ENCODE data around the gene QSOX2. TPM values are rescaled to one million over a fixed set of nuclear protein-coding genes. Genes with fewer than 3 reads are reported as not detected.

QSOX2 gene
- total and polyA plus RNA-seq, 7 donors: 0.60 to 10.1 (median 3.5) TPM

DNA sequence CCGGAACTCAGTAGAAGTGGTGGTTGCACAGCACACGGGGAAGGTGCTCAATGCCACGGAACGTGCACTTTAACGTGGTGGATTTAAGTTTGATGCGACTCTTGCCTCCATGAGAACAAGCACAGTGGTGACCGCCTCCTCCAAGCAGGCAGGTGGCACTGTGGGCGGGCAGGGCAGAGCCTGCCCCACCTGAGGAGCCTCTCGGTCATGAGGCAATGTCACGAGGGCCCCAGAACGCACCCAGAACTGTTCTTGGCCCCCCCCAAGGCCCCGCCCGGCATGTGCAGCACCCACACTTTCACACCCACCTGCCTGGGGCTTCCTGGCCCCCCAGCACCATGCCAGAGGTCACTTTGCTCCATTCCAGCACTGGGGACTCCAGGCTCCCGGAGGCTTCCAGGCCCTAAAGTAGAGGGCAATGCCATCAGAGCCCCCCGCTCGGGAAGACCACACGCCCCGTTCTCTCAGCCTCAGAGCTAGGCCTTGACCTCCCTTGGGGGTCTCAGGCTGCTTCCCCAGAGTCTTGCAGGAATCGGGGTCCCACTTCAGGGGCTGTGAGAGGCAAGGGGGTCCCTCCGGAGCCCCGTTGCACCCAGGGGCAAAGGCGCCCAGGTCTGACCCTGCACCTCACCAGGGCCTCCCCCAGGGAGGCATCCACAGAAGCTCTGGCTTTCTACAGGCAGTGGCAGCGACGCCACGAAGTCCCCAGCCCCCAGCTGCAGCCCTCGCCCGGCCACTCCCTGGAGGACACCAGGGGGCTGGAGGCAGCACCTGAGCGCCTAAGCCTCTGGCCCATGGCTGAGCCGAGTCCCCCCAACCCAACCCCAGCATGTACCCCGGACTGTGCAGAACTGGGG, 44.3 kb upstream of the QSOX2 start:
- TF ChIP-seq POLR2A (IDR thresholded peaks at IDR 0.05) (no peak), EP300 (IDR thresholded peaks at IDR 0.05) (no peak), POLR2AphosphoS5 (IDR thresholded peaks at IDR 0.05) (no peak)
- TF ChIP-seq, protein P1, sequence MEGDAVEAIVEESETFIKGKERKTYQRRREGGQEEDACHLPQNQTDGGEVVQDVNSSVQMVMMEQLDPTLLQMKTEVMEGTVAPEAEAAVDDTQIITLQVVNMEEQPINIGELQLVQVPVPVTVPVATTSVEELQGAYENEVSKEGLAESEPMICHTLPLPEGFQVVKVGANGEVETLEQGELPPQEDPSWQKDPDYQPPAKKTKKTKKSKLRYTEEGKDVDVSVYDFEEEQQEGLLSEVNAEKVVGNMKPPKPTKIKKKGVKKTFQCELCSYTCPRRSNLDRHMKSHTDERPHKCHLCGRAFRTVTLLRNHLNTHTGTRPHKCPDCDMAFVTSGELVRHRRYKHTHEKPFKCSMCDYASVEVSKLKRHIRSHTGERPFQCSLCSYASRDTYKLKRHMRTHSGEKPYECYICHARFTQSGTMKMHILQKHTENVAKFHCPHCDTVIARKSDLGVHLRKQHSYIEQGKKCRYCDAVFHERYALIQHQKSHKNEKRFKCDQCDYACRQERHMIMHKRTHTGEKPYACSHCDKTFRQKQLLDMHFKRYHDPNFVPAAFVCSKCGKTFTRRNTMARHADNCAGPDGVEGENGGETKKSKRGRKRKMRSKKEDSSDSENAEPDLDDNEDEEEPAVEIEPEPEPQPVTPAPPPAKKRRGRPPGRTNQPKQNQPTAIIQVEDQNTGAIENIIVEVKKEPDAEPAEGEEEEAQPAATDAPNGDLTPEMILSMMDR (IDR thresholded peaks at IDR 0.05): no peak
- H3K27ac ChIP-seq: no peak overlapping the region
- no peak overlapping the region for H3K4me3 ChIP-seq
- no peaks in the 10 kb centered on the region for H3K36me3 ChIP-seq
- no peak for DNase-seq
- peaks cover 0 to 65% (median 38%) of the 10 kb centered on the region in 3 donors for H3K27me3 ChIP-seq
- H3K4me1 ChIP-seq: no peaks in the 10 kb centered on the region
- H3K9me3 ChIP-seq: no peaks in the 10 kb centered on the region
- intact Hi-C loops (cut with DNase I): no loop called here
- 80 to 89% methylated on average over 30 of the region's 30 CpGs for WGBS, 2 donors

DNA sequence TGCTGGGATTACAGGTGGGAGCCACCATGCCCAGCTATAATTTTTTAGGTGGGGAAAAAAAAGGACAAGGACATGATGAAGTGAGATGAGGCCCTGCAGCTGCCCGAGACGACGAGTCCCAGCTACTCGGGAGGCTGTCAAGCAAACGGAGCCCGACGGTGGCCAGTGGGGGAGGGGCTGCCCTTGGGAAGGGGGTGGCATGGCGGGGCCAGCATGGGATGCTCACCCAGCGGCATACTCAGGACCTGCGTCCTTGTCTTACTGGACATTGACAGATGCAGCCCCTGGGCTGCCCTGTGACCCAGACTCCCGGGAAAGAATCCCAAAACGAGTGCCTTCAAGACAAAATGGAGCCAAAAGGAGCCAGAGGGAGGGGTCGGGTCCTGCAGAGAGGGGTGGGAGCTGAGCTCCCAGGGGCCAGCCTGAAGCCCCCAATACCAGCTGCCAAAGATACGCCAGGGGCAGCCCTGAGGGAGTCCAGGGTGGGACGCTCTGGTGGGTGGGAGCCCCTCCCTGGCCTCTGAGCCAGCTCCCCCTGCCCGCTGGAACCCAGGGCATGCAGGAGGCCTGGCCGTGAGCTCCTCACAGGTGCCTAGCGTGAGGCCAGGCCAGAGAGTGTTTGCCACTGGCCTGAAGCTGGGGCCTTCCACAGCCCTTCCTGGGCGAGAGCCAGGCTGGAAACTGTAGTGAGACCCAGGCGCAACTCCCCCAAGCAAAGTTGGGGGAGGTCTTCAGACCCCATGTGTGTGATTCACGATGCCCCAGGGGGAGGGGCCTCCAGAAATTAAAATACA, 42.5 kb upstream of the QSOX2 start:
- 60 to 66% methylated on average over 21 of the region's 21 CpGs for WGBS, 2 donors
- Histone ChIP-seq H3K4me1 (peaks cover 0 to 6% (median 5%) of the 10 kb centered on the region in 4 donors), H3K27me3 (peaks cover 0 to 82% (median 52%) of the 10 kb centered on the region in 3 donors), H3K27ac (no peak overlapping the region), H3K9me3 (no peaks in the 10 kb centered on the region), H3K4me3 (no peak overlapping the region), H3K36me3 (no peaks in the 10 kb centered on the region)
- TF ChIP-seq POLR2AphosphoS5 (IDR thresholded peaks at IDR 0.05): no peak
- no peak for TF ChIP-seq EP300 (IDR thresholded peaks at IDR 0.05)
- TF ChIP-seq POLR2A (IDR thresholded peaks at IDR 0.05): no peak
- TF ChIP-seq, protein P1 (IDR thresholded peaks at IDR 0.05): no peak
- intact Hi-C loops (cut with DNase I): no loop called here
- DNase-seq: no peak

DNA sequence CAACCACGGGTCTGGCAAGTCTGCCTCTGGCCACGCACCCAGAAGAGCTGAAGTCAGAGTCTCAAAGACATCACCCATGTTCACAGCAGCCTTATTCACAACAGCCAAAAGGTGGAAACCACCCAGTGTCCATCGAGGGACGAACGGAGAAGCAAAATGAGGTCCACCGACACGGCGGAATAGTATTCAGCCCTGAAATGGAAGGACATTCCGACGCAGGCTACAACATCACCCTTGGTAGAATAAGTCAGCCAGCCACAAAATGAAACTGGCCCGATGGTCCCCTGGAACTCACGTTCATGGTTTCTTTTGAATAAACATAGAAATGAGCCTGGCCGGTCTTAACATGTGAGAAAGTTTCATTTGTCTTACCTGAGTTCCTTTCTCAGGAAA, 41.4 kb upstream of the QSOX2 start:
- intact Hi-C loops (cut with DNase I): no loop called here
- H3K36me3 ChIP-seq: no peaks in the 10 kb centered on the region
- peaks cover 0 to 94% (median 53%) of the 10 kb centered on the region in 3 donors for H3K27me3 ChIP-seq
- no peak for DNase-seq
- 87 to 93% methylated on average over 13 of the region's 13 CpGs for WGBS, 2 donors
- TF ChIP-seq POLR2AphosphoS5 (IDR thresholded peaks at IDR 0.05) (no peak), POLR2A (IDR thresholded peaks at IDR 0.05) (no peak), EP300 (IDR thresholded peaks at IDR 0.05) (no peak)
- TF ChIP-seq, protein P1 (IDR thresholded peaks at IDR 0.05): no peak
- H3K4me3 ChIP-seq: no peak overlapping the region
- H3K4me1 ChIP-seq: peaks cover 0 to 8% (median 6%) of the 10 kb centered on the region in 4 donors
- H3K27ac ChIP-seq: no peak overlapping the region
- H3K9me3 ChIP-seq: no peaks in the 10 kb centered on the region

DNA sequence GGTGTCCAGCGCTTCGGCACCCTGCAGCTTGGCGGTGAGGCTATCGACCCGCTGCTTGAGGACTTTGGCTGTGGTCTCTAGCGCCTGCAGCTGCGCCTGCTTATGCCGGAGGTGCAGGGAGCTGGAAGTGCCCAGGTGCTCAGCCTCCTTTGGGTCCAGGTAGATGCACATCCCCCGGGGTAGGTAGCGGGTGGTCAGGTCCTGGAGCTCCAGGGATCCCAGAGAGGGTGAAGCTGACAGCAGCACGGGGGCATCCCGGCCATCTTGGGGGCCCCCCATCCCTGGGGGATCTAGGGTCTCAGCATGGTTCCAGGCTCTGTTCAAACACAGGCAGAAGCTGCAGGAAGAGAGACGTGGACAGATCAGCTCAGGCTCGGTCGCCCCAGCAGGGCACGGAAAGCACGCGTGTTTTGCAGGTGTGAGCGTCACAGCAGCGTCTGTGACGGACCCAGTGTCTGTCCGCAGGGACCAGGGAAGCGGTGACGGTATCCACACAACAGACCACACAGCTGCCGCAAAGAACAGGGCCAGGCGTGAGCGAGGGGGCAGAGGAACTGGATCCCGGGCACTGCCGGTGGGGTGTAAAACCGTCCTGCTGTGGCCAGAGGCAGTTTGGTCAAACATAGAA, 40.9 kb upstream of the QSOX2 start:
- Histone ChIP-seq H3K4me3 (no peak overlapping the region), H3K4me1 (peaks cover 0 to 8% (median 6%) of the 10 kb centered on the region in 4 donors), H3K36me3 (no peaks in the 10 kb centered on the region), H3K27ac (no peak overlapping the region), H3K27me3 (peaks cover 0 to 94% (median 53%) of the 10 kb centered on the region in 3 donors), H3K9me3 (no peaks in the 10 kb centered on the region)
- intact Hi-C loops (cut with DNase I): no loop called here
- WGBS, 2 donors: 84 to 87% methylated on average over 30 of the region's 30 CpGs
- DNase-seq: no peak
- TF ChIP-seq, protein P1 (IDR thresholded peaks at IDR 0.05): no peak
- TF ChIP-seq EP300 (IDR thresholded peaks at IDR 0.05) (no peak), POLR2AphosphoS5 (IDR thresholded peaks at IDR 0.05) (no peak), POLR2A (IDR thresholded peaks at IDR 0.05) (no peak)
